ENCODE data around the gene POM121. TPM values are rescaled to one million over a fixed set of nuclear protein-coding genes. Genes with fewer than 3 reads are reported as not detected.
A peak's percentile ranks its signal among the peaks of the same experiment; 100 is the strongest.
"Not testable (repeated sequence)": the region's sequence is repeated elsewhere in the genome, so short reads cannot be mapped to it uniquely, and the experiment has no call there.

POM121 gene
- total RNA-seq, 2 experiments from 2014 or later, result 72.6 to 73.6 TPM

GRCh38 chr7:72963056-72963455 lies 38.2 kb downstream of the POM121 start:
- H3K9me3 Mint-ChIP-seq; intact Hi-C loops (cut with micrococcal nuclease); H3K4me1 Mint-ChIP-seq (ENCODE audit: low read depth); POLR2A ChIA-PET; H3K36me3 Mint-ChIP-seq (ENCODE audit: low read depth); CTCF ChIA-PET; H3K4me3 Mint-ChIP-seq; H3K27me3 Mint-ChIP-seq; H3K27ac Mint-ChIP-seq; DNase-seq; ATAC-seq: not testable (repeated sequence)

- H3K4me3 Mint-ChIP-seq; H3K4me1 Mint-ChIP-seq (ENCODE audit: low read depth); H3K27ac Mint-ChIP-seq; H3K9me3 Mint-ChIP-seq; CTCF ChIA-PET; DNase-seq; H3K27me3 Mint-ChIP-seq; H3K36me3 Mint-ChIP-seq (ENCODE audit: low read depth); intact Hi-C loops (cut with micrococcal nuclease); POLR2A ChIA-PET: not testable (repeated sequence)
- ATAC-seq, result peak; percentile 78
Observed at GRCh38 chr7:72965186-72965975, 40.5 kb downstream of the POM121 start.

- POLR2A ChIA-PET; DNase-seq; CTCF ChIA-PET; H3K36me3 Mint-ChIP-seq (ENCODE audit: low read depth); H3K9me3 Mint-ChIP-seq; H3K4me3 Mint-ChIP-seq; ATAC-seq; H3K27me3 Mint-ChIP-seq; intact Hi-C loops (cut with micrococcal nuclease); H3K4me1 Mint-ChIP-seq (ENCODE audit: low read depth); H3K27ac Mint-ChIP-seq: not testable (repeated sequence)
Observed at GRCh38 chr7:72966892-72967291, 42.0 kb downstream of the POM121 start.

GRCh38 chr7:72968980-72969516 lies 44.2 kb downstream of the POM121 start, which contains the start of gene TRIM74:
Gene TRIM74, minus strand, starts transcription at chr7:72969466. Its CDS starts 3,309 bp downstream, at chr7:72966157.
- POLR2A ChIA-PET; H3K4me3 Mint-ChIP-seq; H3K36me3 Mint-ChIP-seq (ENCODE audit: low read depth); H3K9me3 Mint-ChIP-seq; ATAC-seq; DNase-seq; intact Hi-C loops (cut with micrococcal nuclease); CTCF ChIA-PET; H3K27me3 Mint-ChIP-seq; H3K4me1 Mint-ChIP-seq (ENCODE audit: low read depth); H3K27ac Mint-ChIP-seq: not testable (repeated sequence)

- H3K36me3 Mint-ChIP-seq (ENCODE audit: low read depth); H3K4me3 Mint-ChIP-seq; intact Hi-C loops (cut with micrococcal nuclease); POLR2A ChIA-PET; CTCF ChIA-PET; H3K9me3 Mint-ChIP-seq; H3K4me1 Mint-ChIP-seq (ENCODE audit: low read depth); ATAC-seq; H3K27me3 Mint-ChIP-seq; H3K27ac Mint-ChIP-seq; DNase-seq: not testable (repeated sequence)
Observed at GRCh38 chr7:72969688-72970087, 44.8 kb downstream of the POM121 start.

- H3K27ac Mint-ChIP-seq; H3K9me3 Mint-ChIP-seq; H3K4me1 Mint-ChIP-seq (ENCODE audit: low read depth); ATAC-seq; H3K27me3 Mint-ChIP-seq; intact Hi-C loops (cut with micrococcal nuclease); CTCF ChIA-PET; H3K36me3 Mint-ChIP-seq (ENCODE audit: low read depth); H3K4me3 Mint-ChIP-seq; DNase-seq; POLR2A ChIA-PET: not testable (repeated sequence)
Observed at GRCh38 chr7:72971505-72971904, 46.6 kb downstream of the POM121 start.

GRCh38 chr7:72974781-72975180 lies 49.9 kb downstream of the POM121 start:
- H3K27ac Mint-ChIP-seq; DNase-seq; H3K9me3 Mint-ChIP-seq; CTCF ChIA-PET; intact Hi-C loops (cut with micrococcal nuclease); H3K4me3 Mint-ChIP-seq; H3K36me3 Mint-ChIP-seq (ENCODE audit: low read depth); H3K4me1 Mint-ChIP-seq (ENCODE audit: low read depth); POLR2A ChIA-PET; H3K27me3 Mint-ChIP-seq; ATAC-seq: not testable (repeated sequence)

- H3K36me3 Mint-ChIP-seq (ENCODE audit: low read depth); POLR2A ChIA-PET; H3K4me3 Mint-ChIP-seq; CTCF ChIA-PET; H3K27me3 Mint-ChIP-seq; intact Hi-C loops (cut with micrococcal nuclease); H3K27ac Mint-ChIP-seq; ATAC-seq; DNase-seq; H3K9me3 Mint-ChIP-seq; H3K4me1 Mint-ChIP-seq (ENCODE audit: low read depth): not testable (repeated sequence)
Observed at GRCh38 chr7:72975656-72976286, 50.9 kb downstream of the POM121 start.

GRCh38 chr7:72976434-72976833 lies 51.5 kb downstream of the POM121 start:
- H3K4me1 Mint-ChIP-seq (ENCODE audit: low read depth); H3K9me3 Mint-ChIP-seq; H3K27ac Mint-ChIP-seq; CTCF ChIA-PET; POLR2A ChIA-PET; DNase-seq; H3K4me3 Mint-ChIP-seq; H3K27me3 Mint-ChIP-seq; intact Hi-C loops (cut with micrococcal nuclease); ATAC-seq; H3K36me3 Mint-ChIP-seq (ENCODE audit: low read depth): not testable (repeated sequence)

GRCh38 chr7:72980382-72980781 lies 55.5 kb downstream of the POM121 start:
- CTCF ChIA-PET; H3K9me3 Mint-ChIP-seq; H3K4me1 Mint-ChIP-seq (ENCODE audit: low read depth); H3K27ac Mint-ChIP-seq; H3K4me3 Mint-ChIP-seq; H3K36me3 Mint-ChIP-seq (ENCODE audit: low read depth); intact Hi-C loops (cut with micrococcal nuclease); ATAC-seq; POLR2A ChIA-PET; DNase-seq; H3K27me3 Mint-ChIP-seq: not testable (repeated sequence)

- H3K27me3 Mint-ChIP-seq; H3K27ac Mint-ChIP-seq; CTCF ChIA-PET; H3K4me3 Mint-ChIP-seq; ATAC-seq; H3K4me1 Mint-ChIP-seq (ENCODE audit: low read depth); POLR2A ChIA-PET; DNase-seq; intact Hi-C loops (cut with micrococcal nuclease); H3K9me3 Mint-ChIP-seq; H3K36me3 Mint-ChIP-seq (ENCODE audit: low read depth): not testable (repeated sequence)
Observed at GRCh38 chr7:72982084-72982483, 57.2 kb downstream of the POM121 start.

Data from activated CD8-positive, alpha-beta T cell treated with anti-CD3 and anti-CD28 coated beads for 36 hours (primary cell).